Activated T-helper 17 cell treated with anti-CD3 and anti-CD28 coated beads, Interleukin-2, amount 50 U/mL, for 72 hours (primary cell): ENCODE data around the gene AFF3. TPM values are rescaled to one million over a fixed set of nuclear protein-coding genes. Genes with fewer than 3 reads are reported as not detected.
"Not testable (repeated sequence)": the region's sequence is repeated elsewhere in the genome, so short reads cannot be mapped to it uniquely, and the experiment has no call there.

ENCODE experiments used
- ATAC-seq: fragments of 150-1000 bp; cut with Tn5 transposase; replicated peaks from 2 replicates; pipeline ENCODE4 v1.10.0; 2021; ENCODE audit warnings: mild to moderate bottlenecking, moderate library complexity
- H3K27ac Mint-ChIP-seq: one replicate; pipeline ENCODE4 v1.8.0; 2022; ENCODE audit warnings: mixed read lengths
- H3K27me3 Mint-ChIP-seq: one replicate; pipeline ENCODE4 v1.8.0; 2022; ENCODE audit warnings: mixed read lengths
- H3K36me3 Mint-ChIP-seq: one replicate; pipeline ENCODE4 v1.8.0; 2022; ENCODE audit warnings: low read depth, mild to moderate bottlenecking, mixed read lengths
- H3K4me1 Mint-ChIP-seq: one replicate; pipeline ENCODE4 v1.8.0; 2022; ENCODE audit warnings: mixed read lengths
- H3K4me3 Mint-ChIP-seq: one replicate; pipeline ENCODE4 v1.8.0; 2022; ENCODE audit warnings: mild to moderate bottlenecking, mixed read lengths
- H3K9me3 Mint-ChIP-seq: one replicate; pipeline ENCODE4 v1.8.0; 2022; ENCODE audit warnings: mixed read lengths
- total RNA-seq, 2 donors: library from RNA; stranded (reverse); gene quantifications; one replicate each; pipeline ENCODE4 v1.2.3, GENCODE V29; 2022

AFF3 gene
- total RNA-seq, 2 donors from 2014 or later, result 0.32 to 0.42 TPM

DNA sequence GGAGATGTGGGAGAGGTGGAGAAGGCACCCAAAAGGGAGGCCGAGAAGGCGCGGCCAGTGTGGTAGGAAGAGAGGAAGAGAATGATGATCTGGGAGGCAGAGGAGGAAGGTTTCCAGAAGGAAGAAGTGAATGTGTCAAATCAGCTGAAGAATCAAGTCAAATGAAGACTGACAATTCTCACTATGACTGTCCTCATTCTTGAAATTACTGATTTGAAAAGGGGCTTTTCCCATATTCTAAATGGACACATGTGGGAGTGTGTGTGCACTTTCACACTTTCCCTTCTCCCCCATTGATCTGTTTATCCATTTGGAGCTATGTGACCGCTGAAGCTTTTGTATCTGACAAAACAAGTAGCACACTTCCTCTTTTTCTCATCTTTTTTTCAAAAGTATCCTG, 6.1 kb downstream of the AFF3 start:
- no peaks in the 10 kb centered on the region for H3K9me3 Mint-ChIP-seq
- H3K36me3 Mint-ChIP-seq, result no peaks in the 10 kb centered on the region
- ATAC-seq, result peak; percentile 88
- peaks cover 7% of the 10 kb centered on the region for H3K27me3 Mint-ChIP-seq
- H3K4me1 Mint-ChIP-seq, result no peaks in the 10 kb centered on the region
- H3K27ac Mint-ChIP-seq, result no peak overlapping the region
- no peak overlapping the region for H3K4me3 Mint-ChIP-seq

DNA sequence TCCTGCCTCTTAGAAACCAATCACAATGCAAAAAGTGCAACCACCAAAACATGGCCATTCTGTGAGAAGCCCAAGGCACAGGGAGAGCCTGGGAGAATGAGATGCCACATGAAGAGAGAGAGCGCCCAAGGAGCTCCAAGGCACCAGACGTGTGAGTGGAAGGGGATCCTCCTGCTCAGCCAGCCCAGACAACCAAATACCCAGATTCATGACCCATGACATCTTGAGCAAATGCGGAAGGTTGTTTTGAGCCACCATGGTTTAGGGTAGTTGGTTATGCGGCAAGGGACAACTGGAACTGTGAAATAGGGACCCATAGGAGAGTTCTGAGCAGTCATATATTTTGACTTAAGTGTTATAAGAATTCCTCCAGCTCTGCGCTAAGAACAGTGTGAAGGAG, 7.0 kb downstream of the AFF3 start:
- Mint-ChIP-seq H3K4me1 (no peaks in the 10 kb centered on the region), H3K4me3 (no peak overlapping the region), H3K36me3 (no peaks in the 10 kb centered on the region), H3K27me3 (peaks cover 2% of the 10 kb centered on the region), H3K27ac (no peak overlapping the region), H3K9me3 (no peaks in the 10 kb centered on the region)
- no peak for ATAC-seq

DNA sequence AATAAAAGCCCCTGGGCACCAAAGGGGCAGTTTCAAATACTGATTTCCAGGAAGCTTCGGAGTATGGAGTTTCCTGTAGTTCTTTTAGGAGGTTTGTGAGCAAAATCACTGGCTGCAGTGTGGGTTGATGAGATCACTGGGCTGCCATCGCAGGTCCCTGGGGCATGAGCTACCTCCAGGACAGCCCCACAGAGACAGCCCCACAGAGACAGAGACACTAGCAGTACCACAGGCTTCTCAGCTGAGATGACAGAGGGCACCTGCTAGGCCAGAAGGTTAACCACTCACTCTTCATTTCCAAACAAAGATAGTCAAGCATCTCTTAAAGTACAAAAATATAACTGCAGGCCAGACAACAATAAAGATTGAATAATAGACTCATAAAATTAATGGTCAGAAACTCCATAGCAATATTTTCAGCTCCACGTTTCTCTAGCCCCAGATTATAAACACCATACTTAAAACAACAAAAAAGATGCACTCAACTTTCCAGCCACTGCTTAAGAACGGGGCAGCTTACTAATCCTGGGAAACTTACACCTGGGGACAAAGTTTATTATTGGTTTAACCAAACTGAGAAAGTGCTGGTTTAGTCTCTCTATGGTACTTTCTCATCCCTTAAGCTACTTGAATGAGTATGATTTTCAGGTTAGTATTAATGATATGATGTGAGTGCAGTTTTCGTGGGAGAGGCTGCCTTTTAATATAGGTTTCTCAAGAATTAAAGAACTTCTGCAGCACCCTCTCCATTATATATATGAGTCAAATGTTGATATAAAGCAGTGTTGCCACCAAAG, 11.6 kb downstream of the AFF3 start:
- Mint-ChIP-seq H3K4me1 (no peaks in the 10 kb centered on the region), H3K36me3 (no peaks in the 10 kb centered on the region), H3K4me3 (no peak overlapping the region), H3K9me3 (no peaks in the 10 kb centered on the region), H3K27ac (no peak overlapping the region), H3K27me3 (no peaks in the 10 kb centered on the region)
- ATAC-seq, result peak; percentile 74

GRCh38 chr2:100126897-100127401, 15.4 kb downstream of the AFF3 start:
- no peak overlapping the region for H3K4me3 Mint-ChIP-seq
- H3K36me3 Mint-ChIP-seq, result no peaks in the 10 kb centered on the region
- no peaks in the 10 kb centered on the region for H3K4me1 Mint-ChIP-seq
- H3K9me3 Mint-ChIP-seq, result no peaks in the 10 kb centered on the region
- no peaks in the 10 kb centered on the region for H3K27me3 Mint-ChIP-seq
- no peak for ATAC-seq
- no peak overlapping the region for H3K27ac Mint-ChIP-seq

DNA sequence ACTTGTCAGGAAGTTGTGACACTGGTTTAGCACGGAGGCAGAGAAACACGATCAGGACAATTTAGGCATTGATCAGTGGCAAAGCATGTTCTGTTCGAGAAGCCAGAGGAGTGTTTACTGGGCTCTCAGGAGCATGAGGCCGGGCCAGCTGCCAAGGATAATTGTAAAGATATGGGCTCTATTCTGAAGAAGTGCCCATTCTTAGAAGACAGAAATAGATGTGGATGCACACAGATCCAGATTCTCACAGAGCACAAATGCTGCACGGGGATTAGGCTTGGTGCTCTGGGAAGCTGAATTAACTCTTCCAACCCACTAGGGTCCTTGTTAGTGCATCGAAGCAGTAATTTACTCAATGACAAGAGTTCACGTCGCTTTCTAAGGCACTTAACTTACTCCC, 16.2 kb downstream of the AFF3 start:
- H3K27ac Mint-ChIP-seq, result no peak overlapping the region
- ATAC-seq, result no peak
- no peaks in the 10 kb centered on the region for H3K36me3 Mint-ChIP-seq
- no peaks in the 10 kb centered on the region for H3K9me3 Mint-ChIP-seq
- peaks cover 3% of the 10 kb centered on the region for H3K27me3 Mint-ChIP-seq
- H3K4me1 Mint-ChIP-seq, result no peaks in the 10 kb centered on the region
- H3K4me3 Mint-ChIP-seq, result no peak overlapping the region

DNA sequence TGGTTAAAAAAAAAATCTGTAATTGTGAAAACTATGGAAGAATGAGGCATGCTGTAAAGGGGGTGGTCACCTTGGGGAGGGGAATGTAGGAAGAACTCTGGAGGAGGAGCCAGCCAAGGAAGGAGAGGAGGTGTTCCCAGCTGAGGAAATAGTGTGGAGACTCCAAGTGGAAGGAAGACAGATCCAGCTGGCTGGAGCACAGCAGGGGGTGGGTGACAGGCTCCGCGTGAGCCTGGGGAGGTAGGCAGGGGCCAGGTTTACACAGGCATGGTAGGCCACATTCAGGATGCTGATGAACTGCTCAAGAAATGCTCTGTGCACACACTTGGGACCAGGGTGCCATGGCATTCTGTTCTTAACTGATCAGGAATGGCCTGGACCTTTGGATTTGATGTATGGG, 16.8 kb downstream of the AFF3 start:
- no peaks in the 10 kb centered on the region for H3K36me3 Mint-ChIP-seq
- peaks cover 3% of the 10 kb centered on the region for H3K27me3 Mint-ChIP-seq
- no peaks in the 10 kb centered on the region for H3K4me1 Mint-ChIP-seq
- H3K9me3 Mint-ChIP-seq, result no peaks in the 10 kb centered on the region
- no peak overlapping the region for H3K27ac Mint-ChIP-seq
- H3K4me3 Mint-ChIP-seq, result no peak overlapping the region
- ATAC-seq, result no peak

- no peak overlapping the region for H3K4me3 Mint-ChIP-seq
- H3K27ac Mint-ChIP-seq, result no peak overlapping the region
- ATAC-seq, result no peak
- peaks cover 3% of the 10 kb centered on the region for H3K27me3 Mint-ChIP-seq
- H3K9me3 Mint-ChIP-seq, result no peaks in the 10 kb centered on the region
- no peaks in the 10 kb centered on the region for H3K36me3 Mint-ChIP-seq
- H3K4me1 Mint-ChIP-seq, result no peaks in the 10 kb centered on the region
Observed at GRCh38 chr2:100124761-100125160, 17.6 kb downstream of the AFF3 start.

DNA sequence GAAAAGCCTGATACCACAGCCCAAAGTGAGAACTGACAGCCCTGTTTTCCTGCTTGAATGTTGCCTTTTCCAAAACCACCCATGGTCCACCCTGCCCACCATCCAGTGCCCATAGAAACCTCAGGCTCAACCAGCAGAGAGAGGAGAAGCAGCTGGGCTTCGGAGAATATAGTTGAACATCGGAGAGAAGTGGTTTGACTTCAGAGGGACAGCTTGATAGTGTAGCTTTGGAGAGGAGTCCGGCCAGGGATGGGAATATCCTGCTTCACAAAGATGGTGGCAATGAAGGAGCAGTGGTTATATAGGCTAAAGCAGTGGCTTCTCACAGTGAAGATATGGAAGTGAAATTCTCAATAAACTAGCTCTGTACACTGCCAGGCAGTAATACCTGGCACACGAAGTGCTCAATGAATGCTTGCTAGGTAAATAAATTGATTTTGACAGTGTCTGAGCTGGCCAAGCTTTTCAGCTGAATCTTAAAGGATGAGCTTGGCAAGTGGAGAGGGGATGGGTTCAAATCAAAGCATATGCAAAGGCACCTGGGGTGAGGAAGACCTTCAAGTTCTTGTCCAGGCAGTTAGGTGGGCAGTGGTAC, 21.2 kb downstream of the AFF3 start:
- no peak overlapping the region for H3K27ac Mint-ChIP-seq
- no peak overlapping the region for H3K4me3 Mint-ChIP-seq
- no peaks in the 10 kb centered on the region for H3K36me3 Mint-ChIP-seq
- peaks cover 6% of the 10 kb centered on the region for H3K9me3 Mint-ChIP-seq
- H3K4me1 Mint-ChIP-seq, result no peaks in the 10 kb centered on the region
- peaks cover 3% of the 10 kb centered on the region for H3K27me3 Mint-ChIP-seq
- no peak for ATAC-seq

DNA sequence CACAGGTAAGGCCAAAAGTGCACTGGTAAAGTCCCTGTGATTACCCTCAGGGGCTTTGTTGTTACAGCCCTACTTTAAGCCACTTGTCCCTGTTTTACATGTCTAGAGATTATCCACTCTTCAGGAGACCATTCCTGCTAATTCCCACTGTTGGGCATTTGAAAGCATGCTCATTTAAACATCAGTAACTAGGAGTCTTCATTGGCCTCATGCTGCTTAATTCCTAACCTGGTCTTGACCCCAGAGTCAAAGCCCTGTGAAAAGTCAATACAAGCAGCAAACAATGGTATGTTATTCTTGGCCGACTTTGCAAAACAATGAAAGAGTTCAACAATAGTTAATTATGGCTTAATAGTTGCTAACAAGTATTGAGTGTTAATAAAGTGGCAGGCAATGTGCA, 23.2 kb downstream of the AFF3 start:
- H3K9me3 Mint-ChIP-seq, result peaks cover 6% of the 10 kb centered on the region
- H3K27ac Mint-ChIP-seq, result no peak overlapping the region
- H3K4me3 Mint-ChIP-seq, result no peak overlapping the region
- H3K27me3 Mint-ChIP-seq, result peaks cover 3% of the 10 kb centered on the region
- no peaks in the 10 kb centered on the region for H3K4me1 Mint-ChIP-seq
- no peak for ATAC-seq
- H3K36me3 Mint-ChIP-seq, result no peaks in the 10 kb centered on the region

GRCh38 chr2:100113990-100114433, 28.4 kb downstream of the AFF3 start:
- ATAC-seq, result no peak
- Mint-ChIP-seq H3K4me1 (no peaks in the 10 kb centered on the region), H3K9me3 (peaks cover 6% of the 10 kb centered on the region), H3K27me3 (peaks cover 6% of the 10 kb centered on the region), H3K27ac (no peak overlapping the region), H3K36me3 (no peaks in the 10 kb centered on the region), H3K4me3 (no peak overlapping the region)

DNA sequence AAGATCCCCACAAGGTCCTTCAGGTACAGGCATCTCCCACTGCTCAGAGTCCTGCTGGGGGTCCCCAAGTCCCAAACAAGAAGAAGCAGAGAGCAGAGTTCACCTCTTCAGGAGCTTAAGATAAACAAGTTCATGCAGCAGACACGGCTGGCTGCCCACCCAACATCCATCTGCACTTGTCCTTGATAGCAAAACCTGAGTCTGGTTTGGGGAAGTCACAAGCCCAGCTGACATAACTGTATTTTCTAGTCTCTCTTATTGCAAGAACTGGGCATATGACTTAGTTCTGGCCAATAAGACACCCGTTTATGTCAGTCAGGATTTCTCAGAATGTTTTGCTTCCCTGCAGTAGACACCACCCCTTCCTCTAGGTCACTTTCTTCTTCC, 31.8 kb downstream of the AFF3 start:
- Mint-ChIP-seq H3K4me1 (no peaks in the 10 kb centered on the region), H3K27me3 (peaks cover 24% of the 10 kb centered on the region), H3K9me3 (no peaks in the 10 kb centered on the region), H3K4me3 (no peak overlapping the region), H3K27ac (no peak overlapping the region), H3K36me3 (no peaks in the 10 kb centered on the region)
- no peak for ATAC-seq

DNA sequence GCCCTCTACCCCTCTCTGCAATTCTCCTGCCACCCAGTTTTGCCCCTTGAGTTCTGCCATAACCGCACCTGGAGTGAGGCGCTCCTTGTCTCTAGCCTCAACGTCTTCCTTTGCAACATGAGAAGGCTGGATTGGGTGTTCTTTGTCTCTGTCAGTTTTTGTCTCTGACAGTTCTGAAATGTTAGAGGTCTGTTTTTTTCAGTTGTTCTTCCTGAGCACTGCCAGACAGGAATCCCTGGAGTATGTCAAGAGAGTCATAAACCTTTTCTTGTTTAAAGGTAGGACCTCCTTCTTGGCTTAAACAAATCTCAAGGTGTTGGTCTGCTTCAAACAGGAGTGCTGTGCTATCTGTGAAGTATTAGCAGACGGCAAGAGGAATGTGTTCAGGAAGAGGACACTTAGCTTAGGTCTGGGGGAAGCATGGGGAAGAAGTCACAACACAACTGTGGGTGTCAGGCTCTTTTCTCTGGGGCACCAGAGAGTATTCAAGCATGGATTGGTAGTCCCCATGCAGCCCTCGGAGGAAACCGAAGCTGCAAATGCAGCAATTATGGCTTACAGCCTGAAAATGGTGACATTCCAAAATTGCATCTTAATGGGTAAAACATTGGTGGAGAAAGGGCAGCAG, 32.3 kb downstream of the AFF3 start:
- no peak overlapping the region for H3K4me3 Mint-ChIP-seq
- no peaks in the 10 kb centered on the region for H3K4me1 Mint-ChIP-seq
- no peaks in the 10 kb centered on the region for H3K9me3 Mint-ChIP-seq
- peaks cover 27% of the 10 kb centered on the region for H3K27me3 Mint-ChIP-seq
- no peaks in the 10 kb centered on the region for H3K36me3 Mint-ChIP-seq
- ATAC-seq, result no peak
- H3K27ac Mint-ChIP-seq, result no peak overlapping the region

GRCh38 chr2:100108648-100109020, 33.8 kb downstream of the AFF3 start:
- not testable (repeated sequence) for H3K36me3 Mint-ChIP-seq, H3K27ac Mint-ChIP-seq, ATAC-seq, H3K9me3 Mint-ChIP-seq, H3K4me3 Mint-ChIP-seq, H3K4me1 Mint-ChIP-seq
- H3K27me3 Mint-ChIP-seq, result peaks cover 27% of the 10 kb centered on the region

DNA sequence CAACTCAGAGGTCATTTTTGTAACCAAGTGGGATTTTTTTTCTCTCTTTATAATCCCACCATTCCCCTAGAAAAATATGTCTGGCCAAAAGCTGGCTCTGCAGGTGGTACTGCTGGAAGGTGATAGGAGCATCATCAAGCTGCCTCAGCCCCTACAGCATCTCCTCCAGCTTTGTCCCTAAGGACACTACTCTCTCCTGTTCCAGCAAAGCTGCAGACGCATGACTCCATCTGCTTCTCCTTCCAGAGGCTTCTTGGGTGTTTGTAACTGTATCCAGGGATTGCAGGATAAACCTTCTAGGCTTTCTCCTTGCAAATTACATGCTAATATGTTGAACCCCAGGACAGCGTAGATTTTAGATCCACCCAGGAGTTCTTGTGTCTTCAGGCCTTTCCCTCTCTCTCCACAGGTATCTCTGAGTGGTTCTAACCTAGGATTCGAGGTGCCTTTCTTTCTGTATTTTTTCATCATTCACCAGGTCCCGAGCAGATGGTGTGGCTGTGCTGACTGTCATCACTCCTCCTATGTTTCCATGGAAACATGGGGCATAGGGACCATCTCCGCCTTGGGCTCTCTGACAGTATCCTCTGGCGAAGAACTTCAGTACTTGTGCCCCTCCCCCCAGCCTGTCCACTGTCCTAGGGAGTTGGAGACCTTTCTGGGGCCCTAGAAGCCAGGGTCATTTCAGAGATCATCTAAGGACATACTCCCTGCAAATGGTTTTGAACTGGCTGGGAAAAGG, 34.3 kb downstream of the AFF3 start:
- H3K36me3 Mint-ChIP-seq, result no peaks in the 10 kb centered on the region
- no peak overlapping the region for H3K4me3 Mint-ChIP-seq
- no peaks in the 10 kb centered on the region for H3K9me3 Mint-ChIP-seq
- H3K4me1 Mint-ChIP-seq, result no peaks in the 10 kb centered on the region
- H3K27me3 Mint-ChIP-seq, result peaks cover 27% of the 10 kb centered on the region
- ATAC-seq, result no peak
- no peak overlapping the region for H3K27ac Mint-ChIP-seq
